Natural killer cell (primary cell): ENCODE results near the gene TMEM150C. TPM values are rescaled to one million over a fixed set of nuclear protein-coding genes. Genes with fewer than 3 reads are reported as not detected.

Experiments used
- ATAC-seq, 3 donors: fragments of 150-1000 bp in 2 of 3; fragments of 200-7000 bp in 1 of 3; cut with Tn5 transposase; 1 replicate in 1 of 3; 2 replicates in 2 of 3; pipeline ENCODE4 v1.10.0; 2021; ENCODE audit warnings: mild to moderate bottlenecking in 2 of 3, moderate library complexity in 2 of 3
- DNase-seq, 2 donors: peaks; one replicate each; pipeline versions ENCODE4 v3.0.0 to v3.0.0-alpha.2; 2013 to 2021; ENCODE audit warnings: mixed read lengths in 1 of 2
- H3K27ac ChIP-seq: one replicate; pipeline ENCODE4 v1.5.1; 2013; ENCODE audit warnings: mild to moderate bottlenecking, low read length
- H3K27me3 ChIP-seq: one replicate; pipeline ENCODE4 v1.6.1; 2013; ENCODE audit warnings: low read length; ENCODE audit not compliant: control insufficient read depth, insufficient read depth
- H3K36me3 ChIP-seq: one replicate; pipeline ENCODE4 v1.6.1; 2013; ENCODE audit warnings: low read length; ENCODE audit not compliant: control insufficient read depth, insufficient read depth
- H3K4me1 ChIP-seq: one replicate; pipeline ENCODE4 v1.6.1; 2013; ENCODE audit warnings: low read length; ENCODE audit not compliant: control insufficient read depth, insufficient read depth
- H3K4me3 ChIP-seq: one replicate; pipeline ENCODE4 v1.5.1; 2013; ENCODE audit warnings: low read length
- H3K9me3 ChIP-seq: one replicate; pipeline ENCODE4 v1.6.1; 2013; ENCODE audit warnings: low read length; ENCODE audit not compliant: control insufficient read depth, insufficient read depth
- H3K27ac Mint-ChIP-seq, 2 donors: one replicate each; pipeline ENCODE4 v1.8.0; 2022; ENCODE audit warnings: mild to moderate bottlenecking in 2 of 2, mixed read lengths in 2 of 2, moderate library complexity in 1 of 2
- H3K27me3 Mint-ChIP-seq, 2 donors: one replicate each; pipeline ENCODE4 v1.8.0; 2022; ENCODE audit warnings: low read depth in 2 of 2, mixed read lengths in 2 of 2
- H3K36me3 Mint-ChIP-seq: one replicate; pipeline ENCODE4 v1.8.0; 2022; ENCODE audit warnings: mixed read lengths
- H3K4me1 Mint-ChIP-seq, 2 donors: one replicate each; pipeline ENCODE4 v1.8.0; 2022; ENCODE audit warnings: mixed read lengths in 2 of 2
- H3K4me3 Mint-ChIP-seq: one replicate; pipeline ENCODE4 v1.8.0; 2022; ENCODE audit warnings: mild to moderate bottlenecking, moderate library complexity, mixed read lengths
- H3K9me3 Mint-ChIP-seq, 2 donors: one replicate each; pipeline ENCODE4 v1.8.0; 2022; ENCODE audit warnings: mixed read lengths in 2 of 2
- WGBS: methylation state at CpG from one replicate; pipeline ENCODE4 v1.1.7; 2013; ENCODE audit warnings: missing lambda C conversion rate; ENCODE audit not compliant: insufficient coverage; 5-methylcytosine and 5-hydroxymethylcytosine counted together
- intact Hi-C: fragments of 100-400 bp; cut with micrococcal nuclease; formaldehyde crosslinking; loops from one replicate; pipeline ENCODE4 v1.14.2; 2022
- total RNA-seq, 4 donors: library from RNA; stranded (reverse); fragments of 120-200 nt in 1 of 4; gene quantifications; one replicate each; pipeline versions ENCODE4 v1.2.3 to v1.2.4, GENCODE V29; 2013 to 2022
- TF ChIP-seq, protein P1 (sequence below): fragments of 200-600 bp; IDR thresholded peaks from one replicate; pipeline ENCODE4 v1.8.0; 2022; ENCODE audit warnings: antibody characterized with exemption

The TMEM150C gene
- total RNA-seq, 3 donors from 2014 or later (not counting 1 experiment from before 2014, with no cell fraction given): not detected

DNA sequence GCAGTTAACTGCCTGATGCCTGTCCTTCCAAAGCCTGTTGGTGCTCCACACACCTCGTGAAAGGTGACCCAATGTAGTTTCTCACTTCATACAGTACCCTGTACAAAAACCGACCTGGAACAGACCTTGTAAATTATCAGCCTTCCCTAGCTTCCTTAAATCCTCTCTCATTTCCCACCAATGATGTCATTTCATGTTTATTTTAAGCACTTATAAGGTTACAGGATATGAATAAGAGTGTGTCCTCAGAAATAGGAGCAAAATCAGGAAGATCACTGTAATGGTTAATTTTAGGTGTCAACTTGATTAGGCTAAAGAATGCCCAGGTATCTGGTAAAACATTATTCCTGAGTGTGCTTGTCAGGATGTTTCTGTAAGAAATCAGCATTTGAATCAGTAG lies 44.7 kb downstream of the TMEM150C start:
- no peak overlapping the region for H3K4me3 ChIP-seq
- 56% methylated on average over 1 of the region's 2 CpGs for WGBS
- Mint-ChIP-seq H3K36me3 (no peaks in the 10 kb centered on the region), H3K27me3 (peaks cover 13 to 24% of the 10 kb centered on the region in 2 donors), H3K4me1 (no peaks in the 10 kb centered on the region), H3K27ac (no peak overlapping the region), H3K9me3 (no peaks in the 10 kb centered on the region), H3K4me3 (no peak overlapping the region)
- no peaks in the 10 kb centered on the region for H3K27me3 ChIP-seq
- no peak for ATAC-seq
- no peaks in the 10 kb centered on the region for H3K4me1 ChIP-seq
- no peaks in the 10 kb centered on the region for H3K9me3 ChIP-seq
- intact Hi-C loops: no loop called here
- TF ChIP-seq, protein P1, sequence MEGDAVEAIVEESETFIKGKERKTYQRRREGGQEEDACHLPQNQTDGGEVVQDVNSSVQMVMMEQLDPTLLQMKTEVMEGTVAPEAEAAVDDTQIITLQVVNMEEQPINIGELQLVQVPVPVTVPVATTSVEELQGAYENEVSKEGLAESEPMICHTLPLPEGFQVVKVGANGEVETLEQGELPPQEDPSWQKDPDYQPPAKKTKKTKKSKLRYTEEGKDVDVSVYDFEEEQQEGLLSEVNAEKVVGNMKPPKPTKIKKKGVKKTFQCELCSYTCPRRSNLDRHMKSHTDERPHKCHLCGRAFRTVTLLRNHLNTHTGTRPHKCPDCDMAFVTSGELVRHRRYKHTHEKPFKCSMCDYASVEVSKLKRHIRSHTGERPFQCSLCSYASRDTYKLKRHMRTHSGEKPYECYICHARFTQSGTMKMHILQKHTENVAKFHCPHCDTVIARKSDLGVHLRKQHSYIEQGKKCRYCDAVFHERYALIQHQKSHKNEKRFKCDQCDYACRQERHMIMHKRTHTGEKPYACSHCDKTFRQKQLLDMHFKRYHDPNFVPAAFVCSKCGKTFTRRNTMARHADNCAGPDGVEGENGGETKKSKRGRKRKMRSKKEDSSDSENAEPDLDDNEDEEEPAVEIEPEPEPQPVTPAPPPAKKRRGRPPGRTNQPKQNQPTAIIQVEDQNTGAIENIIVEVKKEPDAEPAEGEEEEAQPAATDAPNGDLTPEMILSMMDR: no peak
- no peak for DNase-seq
- H3K27ac ChIP-seq: no peak overlapping the region
- no peaks in the 10 kb centered on the region for H3K36me3 ChIP-seq

DNA sequence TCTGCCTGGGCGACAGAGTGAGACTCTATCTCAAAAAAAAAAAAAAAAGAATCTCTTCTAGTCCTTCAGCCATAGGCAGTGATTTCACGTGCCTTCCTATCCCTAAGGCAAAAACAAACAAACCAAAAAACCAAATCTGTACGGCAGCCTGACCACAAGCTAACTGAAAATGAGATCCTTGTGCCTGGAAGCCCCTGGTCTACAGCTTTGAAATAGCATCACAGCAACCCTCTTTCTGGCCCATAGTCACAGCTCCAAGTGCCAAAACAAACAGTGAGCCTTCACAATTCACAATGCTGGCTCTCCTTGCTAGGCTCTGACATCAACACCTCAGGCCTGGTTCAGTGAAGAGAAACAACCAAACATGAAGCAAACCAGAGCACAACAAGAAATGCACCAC lies 46.1 kb downstream of the TMEM150C start:
- H3K4me1 Mint-ChIP-seq: no peaks in the 10 kb centered on the region
- Histone ChIP-seq H3K4me1 (no peaks in the 10 kb centered on the region), H3K9me3 (no peaks in the 10 kb centered on the region), H3K36me3 (no peaks in the 10 kb centered on the region), H3K27ac (no peak overlapping the region), H3K27me3 (no peaks in the 10 kb centered on the region), H3K4me3 (no peak overlapping the region)
- H3K27ac Mint-ChIP-seq: no peak overlapping the region
- H3K36me3 Mint-ChIP-seq: no peaks in the 10 kb centered on the region
- ATAC-seq (no peak), DNase-seq (no peak)
- TF ChIP-seq, protein P1: no peak
- no peaks in the 10 kb centered on the region for H3K9me3 Mint-ChIP-seq
- intact Hi-C loops: no loop called here
- H3K27me3 Mint-ChIP-seq: peaks cover 13 to 25% of the 10 kb centered on the region in 2 donors
- no peak overlapping the region for H3K4me3 Mint-ChIP-seq
- 52% methylated on average over 3 of the region's 3 CpGs for WGBS

DNA sequence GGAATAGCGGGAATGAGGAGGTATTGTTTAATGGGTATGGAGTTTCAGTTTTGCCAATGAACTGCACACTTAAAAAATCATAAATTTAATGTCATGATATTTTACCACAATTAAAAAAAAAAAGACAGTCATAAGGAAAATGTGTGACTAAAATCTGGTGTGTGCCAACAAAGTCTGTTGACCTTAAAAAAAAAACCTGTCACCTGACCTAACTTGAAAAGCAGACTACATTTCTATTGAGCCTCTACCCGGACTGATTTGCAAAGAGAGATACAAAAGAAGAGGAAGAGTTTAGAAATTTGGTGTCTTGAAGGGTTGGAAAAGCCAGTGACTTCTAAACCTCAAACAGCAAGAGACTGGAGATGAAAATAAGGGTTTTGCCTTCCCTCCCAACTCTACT lies 48.4 kb downstream of the TMEM150C start:
- Mint-ChIP-seq H3K4me3 (no peak overlapping the region), H3K9me3 (no peaks in the 10 kb centered on the region), H3K27me3 (peaks cover 13 to 25% of the 10 kb centered on the region in 2 donors), H3K36me3 (no peaks in the 10 kb centered on the region), H3K4me1 (no peaks in the 10 kb centered on the region), H3K27ac (no peak overlapping the region)
- Histone ChIP-seq H3K27me3 (no peaks in the 10 kb centered on the region), H3K4me1 (no peaks in the 10 kb centered on the region), H3K36me3 (no peaks in the 10 kb centered on the region), H3K9me3 (no peaks in the 10 kb centered on the region), H3K27ac (no peak overlapping the region), H3K4me3 (no peak overlapping the region)
- no peak for ATAC-seq
- WGBS: no CpG with 5 or more reads among the region's 2 CpGs
- TF ChIP-seq, protein P1: no peak
- intact Hi-C loops: no loop called here
- DNase-seq: no peak

DNA sequence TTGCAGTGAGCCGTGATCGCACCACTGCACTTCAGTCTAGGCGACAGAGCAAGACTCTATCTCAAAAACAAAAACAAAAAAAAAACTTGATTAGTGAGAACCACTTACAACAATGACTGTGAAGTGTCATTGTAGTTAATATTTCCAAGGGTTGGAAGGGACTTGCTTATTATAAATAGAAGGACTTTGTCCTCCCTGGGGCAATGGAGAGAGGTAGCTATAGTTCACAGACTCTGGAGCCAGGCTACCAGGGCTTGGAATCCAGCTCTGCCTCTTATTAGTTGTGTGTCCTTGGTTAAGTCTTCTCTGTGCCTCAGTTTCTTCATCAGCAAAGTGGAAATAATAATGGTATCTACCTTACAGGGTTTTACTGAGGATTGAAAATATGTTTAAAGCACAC lies 51.6 kb downstream of the TMEM150C start:
- Histone ChIP-seq H3K27me3 (no peaks in the 10 kb centered on the region), H3K4me1 (no peaks in the 10 kb centered on the region), H3K27ac (no peak overlapping the region), H3K36me3 (no peaks in the 10 kb centered on the region), H3K4me3 (no peak overlapping the region), H3K9me3 (no peaks in the 10 kb centered on the region)
- Mint-ChIP-seq H3K4me3 (no peak overlapping the region), H3K27ac (no peak overlapping the region), H3K27me3 (peaks cover 13 to 25% of the 10 kb centered on the region in 2 donors), H3K9me3 (no peaks in the 10 kb centered on the region), H3K4me1 (no peaks in the 10 kb centered on the region), H3K36me3 (no peaks in the 10 kb centered on the region)
- TF ChIP-seq, protein P1: no peak
- WGBS: 100% methylated on average over 2 of the region's 3 CpGs
- DNase-seq (no peak), ATAC-seq (no peak)
- intact Hi-C loops: no loop called here
